Right atrium auricular region (tissue), 2 donors: ENCODE measurements around the gene LRFN3. TPM values are rescaled to one million over a fixed set of nuclear protein-coding genes. Genes with fewer than 3 reads are reported as not detected.

ENCODE experiments used
- DNase-seq: peaks from one replicate; pipeline ENCODE4 v3.0.0-alpha.2; 2019; ENCODE audit warnings: low spot score
- H3K27ac ChIP-seq, 2 donors: fragments of 200-600 bp; sonication (generic); 1 replicate in 1 of 2; 2 replicates in 1 of 2; pipeline ENCODE4 v1.5.1; 2016 to 2019
- H3K27me3 ChIP-seq, 2 donors: fragments of 200-600 bp; sonication (generic); one replicate each; pipeline versions ENCODE4 v1.5.1 to v1.6.0; 2017 to 2019
- H3K36me3 ChIP-seq: fragments of 200-600 bp; sonication (generic); one replicate; pipeline ENCODE4 v1.5.1; 2016
- H3K4me1 ChIP-seq, 2 donors: fragments of 200-600 bp; sonication (generic); one replicate each; pipeline versions ENCODE4 v1.5.1 to v1.6.0; 2017 to 2019
- H3K4me3 ChIP-seq, 2 donors: fragments of 200-600 bp; sonication (generic); 1 replicate in 1 of 2; 2 replicates in 1 of 2; pipeline ENCODE4 v1.5.1; 2017 to 2019; ENCODE audit warnings: mild to moderate bottlenecking in 1 of 2, moderate library complexity in 1 of 2
- H3K9me3 ChIP-seq, 2 donors: fragments of 200-600 bp; sonication (generic); one replicate each; pipeline ENCODE4 v1.5.1; 2019
- total RNA-seq, 2 donors: library from RNA; depleted of rRNA; stranded (reverse); fragments of >200 nt; gene quantifications; one replicate each; pipeline ENCODE4 v1.1.0, GENCODE V29; 2016
- TF ChIP-seq, protein P1 (sequence below), 2 donors: fragments of 200-600 bp; sonication (generic); IDR thresholded peaks; one replicate each; pipeline ENCODE4 v1.5.1; 2019; ENCODE audit warnings: antibody characterized with exemption in 2 of 2

The LRFN3 gene
- total RNA-seq, 2 donors from 2014 or later = 10.5 to 13.1 TPM

DNA sequence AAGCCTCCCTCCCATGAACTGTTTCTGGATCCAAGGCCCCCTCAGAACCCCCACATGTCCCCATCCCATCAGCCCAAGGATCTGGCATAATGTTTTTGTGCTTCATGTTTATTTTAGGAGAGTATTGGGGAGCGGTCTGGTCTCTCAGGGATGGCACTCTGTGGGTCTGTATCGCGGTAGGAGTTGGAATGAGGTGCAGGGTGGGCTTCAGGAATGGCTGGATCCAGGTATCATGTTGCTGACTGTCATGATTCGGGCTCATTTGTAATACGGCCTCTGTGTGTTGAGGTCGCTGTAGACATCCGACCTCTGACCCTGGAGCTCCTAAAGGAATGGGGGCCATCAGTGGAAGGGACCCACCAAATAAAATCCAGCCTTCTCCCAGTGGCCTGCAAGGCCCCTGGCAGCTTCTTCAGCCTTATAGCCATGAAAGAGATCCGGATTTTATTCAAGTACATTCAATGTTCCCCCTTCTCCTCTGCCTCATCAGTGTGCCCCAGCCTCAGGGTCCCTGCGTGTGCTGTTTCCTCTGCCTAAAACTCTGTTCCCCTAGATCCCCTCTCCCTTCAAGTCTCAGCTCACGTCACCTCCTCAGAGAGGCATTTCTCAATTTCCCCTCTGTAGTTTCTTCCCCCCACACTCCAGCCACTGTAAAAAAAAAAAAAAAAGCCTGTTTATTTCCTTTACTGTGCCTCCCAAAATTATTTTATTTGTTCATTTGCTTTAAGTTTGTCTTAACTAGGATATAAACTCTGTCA is 31.7 kb upstream of the LRFN3 start:
- H3K36me3 ChIP-seq = no peaks in the 10 kb centered on the region
- TF ChIP-seq, protein P1, sequence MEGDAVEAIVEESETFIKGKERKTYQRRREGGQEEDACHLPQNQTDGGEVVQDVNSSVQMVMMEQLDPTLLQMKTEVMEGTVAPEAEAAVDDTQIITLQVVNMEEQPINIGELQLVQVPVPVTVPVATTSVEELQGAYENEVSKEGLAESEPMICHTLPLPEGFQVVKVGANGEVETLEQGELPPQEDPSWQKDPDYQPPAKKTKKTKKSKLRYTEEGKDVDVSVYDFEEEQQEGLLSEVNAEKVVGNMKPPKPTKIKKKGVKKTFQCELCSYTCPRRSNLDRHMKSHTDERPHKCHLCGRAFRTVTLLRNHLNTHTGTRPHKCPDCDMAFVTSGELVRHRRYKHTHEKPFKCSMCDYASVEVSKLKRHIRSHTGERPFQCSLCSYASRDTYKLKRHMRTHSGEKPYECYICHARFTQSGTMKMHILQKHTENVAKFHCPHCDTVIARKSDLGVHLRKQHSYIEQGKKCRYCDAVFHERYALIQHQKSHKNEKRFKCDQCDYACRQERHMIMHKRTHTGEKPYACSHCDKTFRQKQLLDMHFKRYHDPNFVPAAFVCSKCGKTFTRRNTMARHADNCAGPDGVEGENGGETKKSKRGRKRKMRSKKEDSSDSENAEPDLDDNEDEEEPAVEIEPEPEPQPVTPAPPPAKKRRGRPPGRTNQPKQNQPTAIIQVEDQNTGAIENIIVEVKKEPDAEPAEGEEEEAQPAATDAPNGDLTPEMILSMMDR (IDR thresholded peaks at IDR 0.05) = no peak
- H3K27ac ChIP-seq = peak overlapping the region; percentile 19 to 53
- no peaks in the 10 kb centered on the region for H3K27me3 ChIP-seq
- peaks cover 0 to 8% of the 10 kb centered on the region in 2 donors for H3K4me1 ChIP-seq
- no peaks in the 10 kb centered on the region for H3K9me3 ChIP-seq
- no peak overlapping the region for H3K4me3 ChIP-seq
- no peak for DNase-seq

DNA sequence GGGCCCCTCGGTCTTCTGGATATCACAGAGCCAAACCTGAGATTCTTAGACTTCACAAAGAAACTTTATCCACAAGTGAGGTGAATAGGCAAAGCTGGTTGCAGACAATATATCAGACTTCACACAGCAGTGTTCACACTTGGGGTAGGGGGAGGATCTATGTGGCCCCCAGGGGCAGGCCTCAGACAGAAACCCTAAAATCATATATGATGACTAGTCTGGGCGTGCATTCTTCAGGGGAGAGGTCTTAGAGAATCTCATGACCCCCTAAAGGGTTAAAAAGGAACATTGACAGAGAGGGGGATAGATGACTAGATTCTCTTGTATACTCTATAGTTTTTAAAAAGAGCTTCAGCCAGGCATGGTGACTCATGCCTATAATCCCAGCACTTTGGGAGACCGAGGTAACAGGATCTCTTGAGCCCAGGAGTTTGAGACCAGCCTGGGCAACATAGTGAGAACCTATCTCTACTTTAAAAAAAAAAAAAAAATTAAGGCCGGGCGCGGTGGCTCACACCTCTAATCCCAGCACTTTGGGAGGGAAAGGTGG is 30.9 kb upstream of the LRFN3 start:
- DNase-seq = no peak
- no peak overlapping the region for H3K4me3 ChIP-seq
- no peaks in the 10 kb centered on the region for H3K36me3 ChIP-seq
- H3K4me1 ChIP-seq = peaks cover 0 to 8% of the 10 kb centered on the region in 2 donors
- no peaks in the 10 kb centered on the region for H3K27me3 ChIP-seq
- TF ChIP-seq, protein P1 (IDR thresholded peaks at IDR 0.05) = no peak
- no peaks in the 10 kb centered on the region for H3K9me3 ChIP-seq
- H3K27ac ChIP-seq = peak overlapping the region in 1 of 2 donors; percentile 10

DNA sequence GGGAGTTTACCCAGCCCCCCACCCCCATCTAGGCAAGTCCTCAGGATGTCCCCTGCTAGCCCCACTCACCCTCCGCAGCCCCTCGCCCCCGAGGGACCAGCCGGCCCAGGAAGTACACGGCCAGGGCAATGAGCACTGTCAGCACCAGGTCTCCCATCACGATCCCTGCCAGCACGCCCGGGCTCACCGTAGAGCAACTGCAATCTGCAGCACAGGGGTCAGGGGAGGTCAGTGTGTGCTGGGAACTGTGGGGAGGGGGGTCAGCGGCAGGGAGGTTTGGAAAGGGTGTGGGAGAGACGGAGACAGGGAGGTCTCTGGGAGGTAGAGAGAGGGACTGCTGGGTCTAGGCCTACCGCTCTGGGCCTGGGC is 28.8 kb upstream of the LRFN3 start:
- TF ChIP-seq, protein P1 (IDR thresholded peaks at IDR 0.05) = no peak
- DNase-seq = no peak
- no peaks in the 10 kb centered on the region for H3K4me1 ChIP-seq
- peak overlapping the region; percentile 17 to 58 for H3K27ac ChIP-seq
- peak overlapping the region; percentile 11 to 32 for H3K4me3 ChIP-seq
- H3K9me3 ChIP-seq = no peaks in the 10 kb centered on the region
- H3K36me3 ChIP-seq = no peaks in the 10 kb centered on the region
- H3K27me3 ChIP-seq = no peaks in the 10 kb centered on the region

DNA sequence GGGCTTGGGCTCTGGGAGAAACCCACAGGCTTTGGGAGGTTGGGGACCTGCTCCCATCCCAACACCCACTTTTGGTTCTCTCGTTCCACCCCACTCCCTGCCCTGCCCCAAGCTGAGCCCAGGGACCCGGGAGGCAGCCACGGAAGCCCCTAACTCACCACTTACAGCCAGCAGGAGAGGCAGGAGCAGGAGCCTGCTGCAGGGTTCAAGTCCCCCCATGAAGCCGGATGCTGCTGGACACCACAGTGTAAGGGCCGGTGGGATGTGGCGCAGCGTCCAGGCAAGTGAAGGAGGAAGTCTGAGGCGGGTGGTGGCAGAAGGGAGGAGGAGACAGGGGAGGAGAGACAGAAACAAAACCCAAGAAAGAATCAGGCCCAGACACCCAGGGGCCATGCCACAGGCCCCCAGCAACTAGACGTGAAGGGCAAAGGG is 28.1 kb upstream of the LRFN3 start, which contains the start of gene TYROBP:
Gene TYROBP, minus strand, starts transcription at position 286 of the 432 bp plus-strand sequence. Its CDS starts 67 bp downstream, at position 219.
- DNase-seq = no peak
- Histone ChIP-seq H3K36me3 (no peaks in the 10 kb centered on the region), H3K4me3 (peak within 1 kb of the TSS; percentile 11 to 32), H3K9me3 (no peaks in the 10 kb centered on the region), H3K27me3 (no peaks in the 10 kb centered on the region), H3K4me1 (no peaks in the 10 kb centered on the region), H3K27ac (peak within 1 kb of the TSS; percentile 17 to 58)
- TF ChIP-seq, protein P1 (IDR thresholded peaks at IDR 0.05) = no peak

DNA sequence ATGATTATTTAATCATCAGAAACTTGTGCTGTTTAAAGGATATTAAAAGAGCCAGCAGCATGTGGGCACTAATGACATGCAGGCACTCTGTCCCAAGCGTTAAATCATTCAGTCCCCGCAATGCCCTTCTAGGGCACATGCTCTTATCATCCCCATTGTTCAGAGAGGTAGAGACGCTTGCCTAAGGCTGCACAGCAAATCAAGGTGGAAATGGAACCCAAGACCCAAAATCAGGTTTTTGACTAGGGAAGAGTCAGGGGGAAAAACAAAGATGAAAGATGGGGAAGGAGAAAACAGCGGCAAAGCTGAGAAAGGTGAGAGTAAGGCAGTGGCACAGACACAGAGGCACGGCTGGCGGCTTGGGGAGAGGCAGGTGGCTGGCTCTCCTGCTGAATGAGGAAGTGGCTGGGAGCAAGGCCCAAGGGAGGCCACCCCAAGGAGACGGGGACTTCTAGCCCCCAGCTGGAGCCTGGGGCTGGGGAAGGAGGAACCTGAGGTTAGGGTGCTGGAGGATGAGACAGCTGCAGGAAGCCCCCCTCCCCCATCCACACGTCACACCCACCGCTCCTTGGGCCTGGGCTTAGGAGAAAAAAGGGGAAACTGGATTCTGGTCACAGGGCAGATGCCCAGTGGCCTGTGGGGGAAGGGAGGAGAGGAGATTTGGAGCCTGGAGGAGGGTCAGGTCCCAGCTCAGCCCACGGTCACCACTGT is 27.0 kb upstream of the LRFN3 start:
- no peaks in the 10 kb centered on the region for H3K36me3 ChIP-seq
- no peaks in the 10 kb centered on the region for H3K4me1 ChIP-seq
- TF ChIP-seq, protein P1 (IDR thresholded peaks at IDR 0.05) = no peak
- peak overlapping the region; percentile 11 to 51 for H3K27ac ChIP-seq
- DNase-seq = peak; percentile 75
- H3K9me3 ChIP-seq = no peaks in the 10 kb centered on the region
- no peaks in the 10 kb centered on the region for H3K27me3 ChIP-seq
- no peak overlapping the region for H3K4me3 ChIP-seq
